Colonic mucosa (tissue), 4 donors: Measurements from ENCODE around the gene MAN1A2. TPM values are rescaled to one million over a fixed set of nuclear protein-coding genes. Genes with fewer than 3 reads are reported as not detected.
"Not testable (repeated sequence)": the region's sequence is repeated elsewhere in the genome, so short reads cannot be mapped to it uniquely, and the experiment has no call there.

Experiments
- DNase-seq: peaks from one replicate; pipeline ENCODE4 v3.0.0-alpha.2; 2020
- H3K27ac ChIP-seq: fragments of 200-600 bp; one replicate; pipeline ENCODE4 v1.8.0; 2021
- H3K27me3 ChIP-seq: fragments of 200-600 bp; one replicate; pipeline ENCODE4 v1.8.0; 2021
- H3K36me3 ChIP-seq: fragments of 200-600 bp; one replicate; pipeline ENCODE4 v1.8.0; 2021
- H3K4me1 ChIP-seq: fragments of 200-600 bp; one replicate; pipeline ENCODE4 v1.8.0; 2021; ENCODE audit warnings: mild to moderate bottlenecking
- H3K4me3 ChIP-seq: fragments of 200-600 bp; one replicate; pipeline ENCODE4 v1.8.0; 2021
- H3K9ac ChIP-seq, 2 donors: one replicate each; pipeline ENCODE4 v1.7.0; 2013; ENCODE audit warnings: control low read depth in 2 of 2, low read depth in 2 of 2, low read length in 2 of 2
- H3K9me3 ChIP-seq: fragments of 200-600 bp; one replicate; pipeline ENCODE4 v1.8.0; 2021
- intact Hi-C: fragments of 100-400 bp; cut with DNase I; formaldehyde crosslinking; loops from one replicate; pipeline ENCODE4 v1.14.1; 2022
- total RNA-seq, 2 donors: library from RNA; stranded (reverse); fragmentation: NEBNext Ultra II Directional in 1 of 2; extraction: Animal tissue kit (Norgen Biotek cat#: 25700) in 1 of 2; gene quantifications; one replicate each; pipeline ENCODE4 v1.2.1, GENCODE V29; 2021
- TF ChIP-seq, protein P1 (sequence below): fragments of 200-600 bp; IDR thresholded peaks from one replicate; pipeline ENCODE4 v1.8.0; 2022; ENCODE audit warnings: antibody characterized with exemption, mild to moderate bottlenecking
- donor health status: healthy.
- donor health status: DM: no; HTN: no; CAD: no.
- donor health status: DM: no; HTN: no; CAD: no.

The MAN1A2 gene
- total RNA-seq, 2 donors from 2014 or later: 27.9 to 35.7 TPM

DNA sequence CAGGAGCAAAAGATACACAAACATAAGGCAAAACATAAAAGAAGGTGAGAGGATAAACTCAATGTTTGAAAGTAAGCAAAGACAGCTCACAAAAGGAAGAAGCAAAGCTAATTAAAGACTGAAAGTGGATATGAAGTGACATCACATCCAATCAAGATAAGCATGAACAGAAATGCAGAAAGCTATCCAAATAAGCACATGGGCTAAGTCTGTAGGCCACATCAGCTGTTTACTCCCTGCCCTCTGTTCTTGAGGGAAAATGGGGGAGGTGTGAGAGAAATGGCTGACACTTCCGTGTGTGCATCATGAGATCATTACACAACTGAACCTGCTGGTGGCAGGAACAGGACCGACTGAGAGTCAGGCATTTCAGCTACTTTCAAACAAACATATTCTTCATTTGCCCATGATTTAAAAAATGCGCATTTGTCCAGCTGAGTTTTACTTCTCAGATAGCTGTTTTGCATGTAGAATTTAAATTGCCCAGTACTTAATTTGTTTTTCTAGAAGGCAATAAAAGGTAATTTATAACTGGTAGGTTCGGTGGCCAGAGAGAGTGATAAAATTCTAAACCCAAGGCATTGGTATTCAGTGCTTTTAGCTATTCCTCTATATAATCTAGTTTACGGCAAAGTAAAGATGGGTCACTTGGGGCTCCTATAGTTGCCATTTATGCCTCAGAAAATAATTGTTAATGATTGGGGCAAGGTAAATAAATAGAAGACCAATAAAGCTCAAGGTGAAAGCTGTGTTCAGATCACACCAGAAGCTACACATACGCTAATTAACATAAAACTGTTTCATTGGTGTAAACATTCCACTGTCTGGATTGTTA lies 27.2 kb upstream of the MAN1A2 start:
- intact Hi-C loops: no loop called here
- Histone ChIP-seq H3K4me3 (no peak overlapping the region), H3K27ac (no peak overlapping the region), H3K9ac (no peak overlapping the region), H3K4me1 (no peaks in the 10 kb centered on the region), H3K9me3 (no peaks in the 10 kb centered on the region), H3K27me3 (no peaks in the 10 kb centered on the region), H3K36me3 (no peaks in the 10 kb centered on the region)
- TF ChIP-seq, protein P1, sequence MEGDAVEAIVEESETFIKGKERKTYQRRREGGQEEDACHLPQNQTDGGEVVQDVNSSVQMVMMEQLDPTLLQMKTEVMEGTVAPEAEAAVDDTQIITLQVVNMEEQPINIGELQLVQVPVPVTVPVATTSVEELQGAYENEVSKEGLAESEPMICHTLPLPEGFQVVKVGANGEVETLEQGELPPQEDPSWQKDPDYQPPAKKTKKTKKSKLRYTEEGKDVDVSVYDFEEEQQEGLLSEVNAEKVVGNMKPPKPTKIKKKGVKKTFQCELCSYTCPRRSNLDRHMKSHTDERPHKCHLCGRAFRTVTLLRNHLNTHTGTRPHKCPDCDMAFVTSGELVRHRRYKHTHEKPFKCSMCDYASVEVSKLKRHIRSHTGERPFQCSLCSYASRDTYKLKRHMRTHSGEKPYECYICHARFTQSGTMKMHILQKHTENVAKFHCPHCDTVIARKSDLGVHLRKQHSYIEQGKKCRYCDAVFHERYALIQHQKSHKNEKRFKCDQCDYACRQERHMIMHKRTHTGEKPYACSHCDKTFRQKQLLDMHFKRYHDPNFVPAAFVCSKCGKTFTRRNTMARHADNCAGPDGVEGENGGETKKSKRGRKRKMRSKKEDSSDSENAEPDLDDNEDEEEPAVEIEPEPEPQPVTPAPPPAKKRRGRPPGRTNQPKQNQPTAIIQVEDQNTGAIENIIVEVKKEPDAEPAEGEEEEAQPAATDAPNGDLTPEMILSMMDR: no peak
- DNase-seq: peak; percentile 57

DNA sequence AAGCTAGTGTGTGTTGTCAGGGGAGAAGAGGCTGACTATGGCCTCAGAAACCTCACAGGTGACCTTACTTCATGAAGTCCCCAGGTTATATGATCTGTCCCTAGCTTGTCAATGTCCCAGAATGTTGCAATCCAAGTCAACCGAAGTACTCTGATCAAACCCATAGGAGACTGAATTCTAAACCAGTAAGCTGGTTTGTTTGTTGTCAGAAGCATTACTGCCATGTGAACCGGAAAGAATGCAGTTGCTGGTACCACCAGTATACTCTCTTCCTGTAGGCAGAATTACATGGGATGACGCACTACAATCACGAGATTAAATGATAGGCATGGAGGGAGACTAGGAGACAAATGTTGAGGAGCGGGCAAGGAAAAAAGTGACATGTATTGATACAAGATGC lies 26.1 kb upstream of the MAN1A2 start:
- Histone ChIP-seq H3K4me1 (no peaks in the 10 kb centered on the region), H3K4me3 (no peak overlapping the region), H3K9me3 (no peaks in the 10 kb centered on the region), H3K36me3 (no peaks in the 10 kb centered on the region), H3K27me3 (no peaks in the 10 kb centered on the region), H3K27ac (no peak overlapping the region), H3K9ac (no peak overlapping the region)
- no peak for DNase-seq
- TF ChIP-seq, protein P1: no peak
- intact Hi-C loops: no loop called here

DNA sequence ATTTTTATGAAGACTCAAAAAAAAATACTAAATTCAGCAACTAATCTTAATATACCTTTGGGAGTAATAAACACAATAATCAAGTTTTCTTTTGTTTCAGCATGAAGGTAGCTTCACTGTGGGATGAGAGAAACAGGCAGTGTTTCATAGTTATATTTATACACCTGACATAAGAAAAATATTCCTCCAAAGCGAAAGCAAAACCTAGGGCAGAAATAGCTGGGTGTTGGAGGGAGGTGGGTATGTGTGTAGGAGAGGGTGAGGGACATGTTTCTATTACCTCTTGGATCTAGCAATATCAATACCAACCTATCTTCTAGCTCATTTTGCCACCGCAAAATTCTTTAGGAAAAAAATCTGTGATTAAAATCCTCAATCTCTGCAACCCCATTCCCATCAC lies 24.9 kb upstream of the MAN1A2 start:
- intact Hi-C loops: no loop called here
- TF ChIP-seq, protein P1: no peak

DNA sequence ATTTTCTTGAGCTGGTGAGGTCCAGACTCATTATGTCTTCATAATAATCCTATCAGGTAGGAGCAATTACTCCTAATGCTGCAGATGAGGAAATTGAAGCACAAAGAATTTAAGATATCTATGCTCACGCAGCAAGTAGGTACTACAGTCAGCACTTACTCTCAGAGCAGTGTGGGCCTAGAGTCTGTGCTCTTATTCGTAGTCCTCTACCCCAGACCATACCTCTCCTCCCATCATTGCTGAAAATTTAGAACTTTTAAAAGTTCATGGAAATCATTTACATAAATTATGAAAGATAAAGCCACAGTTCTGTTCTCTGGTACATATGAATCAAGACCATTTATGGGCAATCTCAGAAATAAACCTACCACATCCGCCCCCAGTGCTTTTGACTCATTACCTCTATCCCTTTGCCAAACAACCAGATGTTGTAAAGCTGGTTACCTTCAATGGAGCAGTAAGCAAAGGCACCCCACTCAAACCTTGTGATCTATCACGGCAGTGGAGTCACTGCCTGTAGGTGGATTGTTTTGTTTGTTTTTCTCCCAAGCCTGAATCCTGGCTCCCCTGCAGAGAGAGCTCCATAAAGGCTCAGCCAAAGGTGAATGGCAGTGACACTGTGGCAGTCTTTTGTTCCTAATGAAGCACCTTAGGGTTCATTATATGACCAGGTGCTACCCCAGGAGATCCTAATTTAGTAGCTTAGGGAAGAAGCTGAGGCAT lies 20.9 kb upstream of the MAN1A2 start:
- H3K9me3 ChIP-seq: no peaks in the 10 kb centered on the region
- intact Hi-C loops: no loop called here
- TF ChIP-seq, protein P1: no peak
- no peaks in the 10 kb centered on the region for H3K4me1 ChIP-seq
- H3K9ac ChIP-seq: no peak overlapping the region
- H3K36me3 ChIP-seq: no peaks in the 10 kb centered on the region
- DNase-seq: no peak
- no peak overlapping the region for H3K4me3 ChIP-seq
- no peaks in the 10 kb centered on the region for H3K27me3 ChIP-seq
- H3K27ac ChIP-seq: no peak overlapping the region

More for the DNA sequence above, 24.9 kb upstream of the MAN1A2 start:
- Histone ChIP-seq H3K9ac (no peak overlapping the region), H3K4me1 (no peaks in the 10 kb centered on the region), H3K9me3 (no peaks in the 10 kb centered on the region), H3K4me3 (no peak overlapping the region), H3K27me3 (no peaks in the 10 kb centered on the region), H3K36me3 (no peaks in the 10 kb centered on the region), H3K27ac (no peak overlapping the region)
- DNase-seq: no peak

DNA sequence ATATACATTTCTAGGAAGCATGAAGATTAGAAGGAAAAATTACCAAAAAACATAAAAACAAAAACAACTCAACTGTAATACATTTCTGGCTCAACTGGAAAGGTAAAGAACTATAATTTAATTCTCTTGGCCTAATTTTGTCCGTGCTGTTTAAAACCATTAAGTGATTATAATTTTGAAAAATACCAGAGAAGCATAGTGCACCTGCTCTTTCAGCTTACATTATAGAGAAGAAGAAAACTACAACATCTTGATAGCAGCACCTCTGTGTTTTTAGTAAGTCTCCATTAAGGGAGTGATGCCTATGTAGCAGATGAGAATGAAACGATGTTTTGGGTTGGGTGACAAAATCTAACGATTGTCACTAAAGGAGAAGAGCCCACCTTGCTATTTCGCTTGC lies 19.3 kb upstream of the MAN1A2 start:
- no peak for DNase-seq
- H3K36me3 ChIP-seq: no peaks in the 10 kb centered on the region
- intact Hi-C loops: no loop called here
- no peak overlapping the region for H3K4me3 ChIP-seq
- H3K27ac ChIP-seq: no peak overlapping the region
- H3K9ac ChIP-seq: no peak overlapping the region
- TF ChIP-seq, protein P1: no peak
- no peaks in the 10 kb centered on the region for H3K4me1 ChIP-seq
- H3K27me3 ChIP-seq: no peaks in the 10 kb centered on the region
- H3K9me3 ChIP-seq: no peaks in the 10 kb centered on the region

DNA sequence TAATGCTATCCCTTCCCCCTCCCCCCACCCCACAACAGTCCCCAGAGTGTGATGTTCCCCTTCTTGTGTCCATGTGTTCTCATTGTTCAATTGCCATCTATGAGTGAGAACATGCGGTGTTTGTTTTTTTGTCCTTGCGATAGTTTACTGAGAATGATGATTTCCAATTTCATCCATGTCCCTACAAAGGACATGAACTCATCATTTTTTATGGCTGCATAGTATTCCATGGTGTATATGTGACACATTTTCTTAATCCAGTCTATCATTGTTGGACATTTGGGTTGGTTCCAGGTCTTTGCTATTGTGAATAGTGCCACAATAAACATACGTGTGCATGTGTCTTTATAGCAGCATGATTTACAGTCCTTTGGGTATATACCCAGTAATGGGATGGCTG lies 14.6 kb upstream of the MAN1A2 start:
- intact Hi-C loops: not testable (repeated sequence)

DNA sequence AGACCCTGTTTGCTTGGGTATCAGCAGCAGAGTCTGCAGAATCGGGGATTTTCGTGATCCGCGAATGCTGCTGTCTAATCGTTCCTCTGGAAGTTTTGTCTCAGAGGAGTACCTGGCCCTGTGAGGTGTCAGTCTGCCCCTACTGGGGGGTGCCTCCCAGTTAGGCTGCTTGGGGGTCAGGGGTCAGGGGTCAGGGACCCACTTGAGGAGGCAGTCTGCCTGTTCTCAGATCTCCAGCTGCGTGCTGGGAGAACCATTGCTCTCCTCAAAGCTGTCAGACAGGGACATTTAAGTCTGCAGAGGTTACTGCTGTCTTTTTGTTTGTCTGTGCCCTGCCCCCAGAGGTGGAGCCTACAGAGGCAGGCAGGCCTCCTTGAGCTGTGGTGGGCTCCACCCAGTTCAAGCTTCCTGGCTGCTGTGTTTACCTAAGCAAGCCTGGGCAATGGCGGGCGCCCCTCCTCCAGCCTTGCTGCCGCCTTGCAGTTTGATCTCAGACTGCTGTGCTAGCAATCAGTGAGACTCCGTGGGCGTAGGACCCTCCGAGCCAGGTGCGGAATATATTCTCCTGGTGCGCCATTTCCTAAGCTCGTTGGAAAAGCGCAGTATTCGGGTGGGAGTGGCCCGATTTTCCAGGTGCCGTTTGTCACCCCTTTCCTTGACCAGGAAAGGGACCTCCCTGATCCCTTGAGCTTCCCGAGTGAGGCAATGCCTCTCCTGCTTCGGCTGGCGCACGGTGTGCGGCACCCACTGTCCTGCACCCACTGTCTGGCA lies 9.2 kb upstream of the MAN1A2 start:
- H3K4me3 ChIP-seq, H3K27ac ChIP-seq, H3K9me3 ChIP-seq, intact Hi-C loops, H3K4me1 ChIP-seq, H3K27me3 ChIP-seq, H3K36me3 ChIP-seq, H3K9ac ChIP-seq: not testable (repeated sequence)
- DNase-seq: peak; percentile 25

More for the DNA sequence above, 14.6 kb upstream of the MAN1A2 start:
- not testable (repeated sequence) for H3K27me3 ChIP-seq, H3K36me3 ChIP-seq, DNase-seq, H3K4me1 ChIP-seq, H3K9ac ChIP-seq, H3K27ac ChIP-seq, H3K9me3 ChIP-seq, H3K4me3 ChIP-seq

DNA sequence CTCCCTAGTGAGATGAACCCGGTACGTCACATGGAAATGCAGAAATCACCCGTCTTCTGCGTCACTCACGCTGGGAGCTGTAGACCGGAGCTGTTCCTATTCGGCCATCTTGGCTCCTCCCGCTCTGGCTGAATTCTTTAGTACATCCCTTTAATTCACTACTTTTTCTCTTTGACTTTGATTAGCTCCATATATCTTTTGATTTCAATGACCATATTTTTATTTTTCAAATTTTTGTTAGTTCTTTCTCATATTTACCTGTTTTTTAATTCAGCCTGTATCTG lies 8.7 kb upstream of the MAN1A2 start:
- H3K36me3 ChIP-seq, H3K27ac ChIP-seq, H3K9ac ChIP-seq, H3K27me3 ChIP-seq, H3K4me1 ChIP-seq, DNase-seq, H3K4me3 ChIP-seq, intact Hi-C loops, H3K9me3 ChIP-seq: not testable (repeated sequence)
